ENCODE measurements around the gene MGLL.

MGLL gene

DNA sequence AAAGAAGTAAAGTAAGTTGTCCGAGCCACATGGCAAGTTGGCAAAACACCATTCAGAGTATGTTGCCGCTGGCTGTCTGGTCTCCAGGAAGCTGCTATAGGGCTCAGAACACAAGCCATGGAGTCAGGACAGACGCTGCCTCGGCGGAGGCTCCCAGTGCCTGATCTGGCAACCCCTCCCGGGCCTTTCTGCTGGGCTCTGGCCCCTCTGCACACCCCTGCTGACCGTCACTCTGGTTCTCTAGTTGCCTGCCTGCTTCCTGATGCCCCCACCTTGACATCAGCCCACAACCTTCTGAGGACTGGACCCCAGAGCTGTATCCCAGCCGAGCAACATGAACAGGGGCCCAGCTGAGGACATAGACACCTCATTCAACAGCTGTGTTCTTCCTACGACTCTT lies 39.1 kb downstream of the MGLL start:
- Histone ChIP-seq H3K27ac (no peak overlapping the region), H3K4me3 (ENCODE audit: low read depth in 1 of 2, low read length in 1 of 2) (no peak overlapping the region), H3K9me3 (no peaks in the 10 kb centered on the region), H3K4me1 (ENCODE audit: control insufficient read depth in 1 of 2, insufficient read depth in 1 of 2, low read depth in 1 of 2, low read length in 1 of 2) (peaks cover 23 to 24% of the 10 kb centered on the region in 2 experiments), H3K36me3 (peaks cover 8% of the 10 kb centered on the region), H3K27me3 (no peaks in the 10 kb centered on the region)
- TF ChIP-seq, protein P1, sequence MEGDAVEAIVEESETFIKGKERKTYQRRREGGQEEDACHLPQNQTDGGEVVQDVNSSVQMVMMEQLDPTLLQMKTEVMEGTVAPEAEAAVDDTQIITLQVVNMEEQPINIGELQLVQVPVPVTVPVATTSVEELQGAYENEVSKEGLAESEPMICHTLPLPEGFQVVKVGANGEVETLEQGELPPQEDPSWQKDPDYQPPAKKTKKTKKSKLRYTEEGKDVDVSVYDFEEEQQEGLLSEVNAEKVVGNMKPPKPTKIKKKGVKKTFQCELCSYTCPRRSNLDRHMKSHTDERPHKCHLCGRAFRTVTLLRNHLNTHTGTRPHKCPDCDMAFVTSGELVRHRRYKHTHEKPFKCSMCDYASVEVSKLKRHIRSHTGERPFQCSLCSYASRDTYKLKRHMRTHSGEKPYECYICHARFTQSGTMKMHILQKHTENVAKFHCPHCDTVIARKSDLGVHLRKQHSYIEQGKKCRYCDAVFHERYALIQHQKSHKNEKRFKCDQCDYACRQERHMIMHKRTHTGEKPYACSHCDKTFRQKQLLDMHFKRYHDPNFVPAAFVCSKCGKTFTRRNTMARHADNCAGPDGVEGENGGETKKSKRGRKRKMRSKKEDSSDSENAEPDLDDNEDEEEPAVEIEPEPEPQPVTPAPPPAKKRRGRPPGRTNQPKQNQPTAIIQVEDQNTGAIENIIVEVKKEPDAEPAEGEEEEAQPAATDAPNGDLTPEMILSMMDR (IDR thresholded peaks at IDR 0.05) = no peak

DNA sequence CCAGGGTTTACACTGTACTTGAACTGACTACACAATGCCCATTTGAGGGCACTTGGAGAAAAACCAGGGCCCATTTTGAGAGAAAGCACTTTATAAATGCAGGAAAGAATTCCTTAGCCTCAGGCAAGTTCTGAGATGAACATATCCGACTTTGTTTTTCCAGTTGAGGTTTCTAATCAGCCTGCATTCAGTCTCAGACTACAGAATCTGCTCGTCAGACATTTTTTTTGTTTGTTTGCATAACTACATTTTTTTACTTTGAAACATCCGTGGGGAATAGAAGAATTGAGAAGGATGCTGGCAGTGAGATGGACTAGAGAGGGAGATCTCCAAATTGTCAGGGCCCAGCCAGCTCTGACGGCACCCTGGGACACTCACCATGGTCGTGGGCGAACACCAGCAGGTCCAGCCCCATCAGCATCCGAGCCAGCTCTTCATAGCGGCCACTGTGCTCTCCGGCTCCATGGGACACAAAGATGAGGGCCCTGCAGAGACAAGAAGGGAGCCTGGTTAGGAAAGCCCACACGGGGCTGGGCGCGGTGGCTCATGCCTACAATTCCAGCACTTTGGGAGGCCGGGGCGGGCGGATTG lies 40.8 kb downstream of the MGLL start:
- TF ChIP-seq, protein P1 (IDR thresholded peaks at IDR 0.05) = no peak
- Histone ChIP-seq H3K27me3 (no peaks in the 10 kb centered on the region), H3K9me3 (no peaks in the 10 kb centered on the region), H3K27ac (no peak overlapping the region), H3K4me3 (ENCODE audit: low read depth in 1 of 2, low read length in 1 of 2) (no peak overlapping the region), H3K4me1 (ENCODE audit: control insufficient read depth in 1 of 2, insufficient read depth in 1 of 2, low read depth in 1 of 2, low read length in 1 of 2) (peaks cover 39 to 41% of the 10 kb centered on the region in 2 experiments), H3K36me3 (no peaks in the 10 kb centered on the region)

DNA sequence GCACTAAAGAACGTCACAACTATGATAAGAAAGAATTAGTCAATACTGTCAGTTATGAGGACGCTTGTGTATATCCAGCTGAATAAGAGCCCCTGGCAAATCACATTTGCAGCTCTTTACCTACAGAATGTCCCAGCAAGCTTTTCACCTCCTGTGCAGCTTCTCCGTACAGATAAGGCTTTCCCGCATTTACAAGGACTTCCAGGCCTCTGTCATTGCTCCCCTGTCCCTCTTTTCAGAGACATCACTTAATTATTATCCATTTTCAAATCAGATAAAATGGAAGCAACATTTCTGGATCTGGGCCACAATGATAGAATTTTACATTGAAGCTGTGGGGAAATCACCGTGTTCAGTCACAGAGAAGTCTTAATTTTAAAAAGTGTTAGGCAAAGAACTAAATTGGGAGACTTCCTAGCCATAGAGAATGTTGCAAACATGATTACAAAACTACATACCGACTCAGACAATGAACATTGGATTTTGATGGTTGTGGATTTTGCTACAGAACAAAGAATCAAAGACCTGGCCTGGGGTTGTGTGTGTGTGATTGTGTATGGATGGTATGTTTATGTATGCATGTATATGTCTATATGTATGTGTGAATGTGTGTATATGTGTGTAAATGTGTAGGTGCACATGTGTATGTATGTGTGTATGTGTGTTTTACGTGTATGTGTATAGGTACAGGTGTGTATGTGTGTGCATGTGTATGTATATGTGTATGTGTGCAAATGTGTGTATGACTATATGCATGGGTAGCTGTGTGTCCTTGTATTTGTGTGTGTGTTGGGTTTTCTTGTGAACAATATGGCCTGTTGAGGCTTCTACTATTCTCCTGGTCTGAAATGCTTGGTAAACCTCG lies 41.5 kb downstream of the MGLL start:
- Histone ChIP-seq H3K36me3 (no peaks in the 10 kb centered on the region), H3K4me3 (ENCODE audit: low read depth in 1 of 2, low read length in 1 of 2) (no peak overlapping the region), H3K27ac (peak overlapping the region; percentile 61), H3K27me3 (no peaks in the 10 kb centered on the region), H3K9me3 (no peaks in the 10 kb centered on the region), H3K4me1 (ENCODE audit: control insufficient read depth in 1 of 2, insufficient read depth in 1 of 2, low read depth in 1 of 2, low read length in 1 of 2) (peaks cover 47 to 48% of the 10 kb centered on the region in 2 experiments)
- TF ChIP-seq, protein P1 (IDR thresholded peaks at IDR 0.05) = no peak

DNA sequence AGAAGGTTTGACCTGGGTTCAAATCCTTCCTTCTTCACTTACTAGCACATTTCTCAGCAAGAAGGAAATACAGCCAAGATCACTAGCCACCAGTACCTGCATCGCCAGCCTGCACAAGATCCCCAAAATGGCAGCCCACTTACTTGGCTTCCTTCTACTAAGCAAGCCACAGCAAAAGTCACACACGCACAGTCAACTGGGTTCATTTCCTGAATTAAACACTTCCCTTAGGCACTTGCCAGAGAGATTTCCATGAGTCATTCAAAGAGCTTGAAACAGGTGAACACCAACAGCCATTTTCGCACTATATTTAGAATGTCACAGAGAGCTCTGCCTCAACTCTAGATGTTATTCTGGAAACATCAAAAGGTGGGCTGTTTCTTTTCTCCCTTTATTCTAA lies 42.6 kb downstream of the MGLL start:
- TF ChIP-seq, protein P1 (IDR thresholded peaks at IDR 0.05) = no peak
- Histone ChIP-seq H3K9me3 (no peaks in the 10 kb centered on the region), H3K4me3 (ENCODE audit: low read depth in 1 of 2, low read length in 1 of 2) (no peak overlapping the region), H3K4me1 (ENCODE audit: control insufficient read depth in 1 of 2, insufficient read depth in 1 of 2, low read depth in 1 of 2, low read length in 1 of 2) (peaks cover 57 to 58% of the 10 kb centered on the region in 2 experiments), H3K27ac (peak overlapping the region; percentile 61), H3K36me3 (no peaks in the 10 kb centered on the region), H3K27me3 (no peaks in the 10 kb centered on the region)

DNA sequence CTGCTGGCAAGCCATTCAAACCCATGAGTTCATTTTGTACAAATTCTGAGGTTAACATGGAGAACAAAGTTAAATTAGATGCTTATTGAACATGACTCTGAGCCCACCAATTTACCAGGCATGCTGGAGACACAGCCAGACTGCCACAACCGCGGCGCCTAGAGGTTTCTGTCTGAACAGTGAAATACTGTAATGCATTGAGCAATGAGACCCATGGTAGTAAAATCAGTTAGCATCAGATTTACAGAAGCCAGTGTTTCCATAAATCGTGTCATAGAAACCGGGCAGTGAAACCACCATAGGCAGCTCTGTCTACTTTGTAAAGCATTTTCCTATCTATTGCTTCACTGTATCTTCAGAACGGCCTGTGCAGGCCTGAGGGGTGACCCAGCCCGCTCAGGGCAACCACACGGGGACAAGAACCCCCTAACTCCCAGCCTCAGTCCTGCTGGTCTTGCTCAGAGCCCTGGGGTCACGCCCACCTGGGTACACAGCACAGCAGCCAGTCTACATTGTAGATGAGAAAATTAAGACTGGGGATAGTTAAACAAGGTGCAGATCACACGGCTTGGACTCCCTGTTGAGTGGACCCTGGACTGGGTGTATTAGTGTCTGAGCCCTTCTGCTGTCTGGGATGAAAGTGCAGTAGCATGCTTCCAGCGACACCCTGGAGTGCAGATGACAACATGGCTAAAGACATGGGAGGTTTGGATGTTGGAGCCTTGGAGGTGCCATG lies 44.2 kb downstream of the MGLL start:
- no peaks in the 10 kb centered on the region for H3K36me3 ChIP-seq
- no peaks in the 10 kb centered on the region for H3K9me3 ChIP-seq
- peak overlapping the region; percentile 83 for H3K27ac ChIP-seq
- no peaks in the 10 kb centered on the region for H3K27me3 ChIP-seq
- H3K4me1 ChIP-seq (ENCODE audit: control insufficient read depth in 1 of 2, insufficient read depth in 1 of 2, low read depth in 1 of 2, low read length in 1 of 2) = peaks cover 65 to 71% of the 10 kb centered on the region in 2 experiments
- TF ChIP-seq, protein P1 (IDR thresholded peaks at IDR 0.05) = no peak
- H3K4me3 ChIP-seq (ENCODE audit: low read depth in 1 of 2, low read length in 1 of 2) = no peak overlapping the region
